HepG2 (cell line): ENCODE measurements around the gene CCN2. TPM values are rescaled to one million over a fixed set of nuclear protein-coding genes. Genes with fewer than 3 reads are reported as not detected.
A peak's percentile ranks its signal among the peaks of the same experiment; 100 is the strongest.

ENCODE experiments used
- DZIP1 ChIP-seq: sonication (generic); formaldehyde crosslinking; IDR thresholded peaks from 2 replicates; pipeline ENCODE4 v1.5.0; 2020; ENCODE audit warnings: mild to moderate bottlenecking, missing genetic modification reagents
- MXD3 ChIP-seq: IDR thresholded peaks from 2 replicates; pipeline ENCODE4 v1.6.1; 2016; ENCODE audit warnings: mild to moderate bottlenecking, missing biosample characterization, missing genetic modification reagents
- NFAT5 ChIP-seq: sonication (generic); formaldehyde crosslinking; IDR thresholded peaks from 2 replicates; pipeline ENCODE4 v1.4.0; 2020; ENCODE audit warnings: missing genetic modification reagents
- NFE2 ChIP-seq: sonication (generic); formaldehyde crosslinking; IDR thresholded peaks from 2 replicates; pipeline ENCODE4 v1.4.0; 2020; ENCODE audit warnings: missing genetic modification reagents
- RORA ChIP-seq: sonication (generic); formaldehyde crosslinking; IDR thresholded peaks from 2 replicates; pipeline ENCODE4 v1.5.0; 2020; ENCODE audit warnings: mild to moderate bottlenecking, missing genetic modification reagents, moderate library complexity
- STAT5B ChIP-seq: sonication (generic); formaldehyde crosslinking; IDR thresholded peaks from 2 replicates; pipeline ENCODE4 v1.4.0; 2020; ENCODE audit warnings: missing genetic modification reagents
- ZFP91 ChIP-seq: sonication (generic); formaldehyde crosslinking; IDR thresholded peaks from 2 replicates; pipeline ENCODE4 v1.9.0; 2022; ENCODE audit warnings: missing genetic modification reagents, mild to moderate bottlenecking, borderline replicate concordance
- ZFY ChIP-seq: sonication (generic); formaldehyde crosslinking; IDR thresholded peaks from 2 replicates; pipeline ENCODE4 v1.4.0; 2020; ENCODE audit warnings: missing genetic modification reagents
- ZNF326 ChIP-seq: sonication (generic); formaldehyde crosslinking; IDR thresholded peaks from 2 replicates; pipeline ENCODE4 v1.4.0; 2020; ENCODE audit warnings: missing genetic modification reagents, borderline replicate concordance
- ZNF512B ChIP-seq: sonication (generic); formaldehyde crosslinking; IDR thresholded peaks from 2 replicates; pipeline ENCODE4 v1.5.1; 2020; ENCODE audit warnings: missing genetic modification reagents, mild to moderate bottlenecking, borderline replicate concordance
- ZNF569 ChIP-seq: sonication (generic); formaldehyde crosslinking; IDR thresholded peaks from 2 replicates; pipeline ENCODE4 v1.5.0; 2020; ENCODE audit warnings: mild to moderate bottlenecking, missing genetic modification reagents, moderate library complexity, borderline replicate concordance
- ZNF747 ChIP-seq: sonication (generic); formaldehyde crosslinking; IDR thresholded peaks from 2 replicates; pipeline ENCODE4 v1.8.1; 2023; ENCODE audit warnings: missing genetic modification reagents, mild to moderate bottlenecking, borderline replicate concordance
- ZNF878 ChIP-seq: sonication (generic); formaldehyde crosslinking; IDR thresholded peaks from 2 replicates; pipeline ENCODE4 v1.8.1; 2023; ENCODE audit warnings: mild to moderate bottlenecking, missing genetic modification reagents, moderate library complexity
- polyA plus RNA-seq, 8 experiments: library from polyadenylated mRNA; depleted of rRNA in 3 of 8; stranded (reverse) in 7 of 8; unstranded in 1 of 8; fragments of >200 nt; fragmentation: Illumina TruSeq in 4 of 8; extraction: Trizol in 4 of 8; gene quantifications; 2 replicates each; pipeline versions ENCODE4 v1.2.1 to v1.2.3, GENCODE V29; 2011 to 2016; ENCODE audit warnings: low read depth in 4 of 8, missing spikeins in 1 of 8, mixed read lengths in 1 of 8; ENCODE audit not compliant: insufficient read depth in 1 of 8
- total RNA-seq, 5 experiments: library from RNA; depleted of rRNA; stranded (reverse); fragments of >200 nt; fragmentation: Illumina TruSeq; extraction: Trizol; gene quantifications; 2 replicates each; pipeline ENCODE4 v1.2.3, GENCODE V29; 2016; ENCODE audit warnings: low read depth in 1 of 5
- TF ChIP-seq, protein P1 (sequence below): sonication (generic); IDR thresholded peaks from 2 replicates; pipeline ENCODE4 v1.6.1; 2016; ENCODE audit warnings: low read depth, borderline replicate concordance

The CCN2 gene
- total and polyA plus RNA-seq, 2 of the 13 experiments (the other 11 are each of a cell fraction or from before 2014, with no cell fraction given): 34.7 to 316 TPM

DNA sequence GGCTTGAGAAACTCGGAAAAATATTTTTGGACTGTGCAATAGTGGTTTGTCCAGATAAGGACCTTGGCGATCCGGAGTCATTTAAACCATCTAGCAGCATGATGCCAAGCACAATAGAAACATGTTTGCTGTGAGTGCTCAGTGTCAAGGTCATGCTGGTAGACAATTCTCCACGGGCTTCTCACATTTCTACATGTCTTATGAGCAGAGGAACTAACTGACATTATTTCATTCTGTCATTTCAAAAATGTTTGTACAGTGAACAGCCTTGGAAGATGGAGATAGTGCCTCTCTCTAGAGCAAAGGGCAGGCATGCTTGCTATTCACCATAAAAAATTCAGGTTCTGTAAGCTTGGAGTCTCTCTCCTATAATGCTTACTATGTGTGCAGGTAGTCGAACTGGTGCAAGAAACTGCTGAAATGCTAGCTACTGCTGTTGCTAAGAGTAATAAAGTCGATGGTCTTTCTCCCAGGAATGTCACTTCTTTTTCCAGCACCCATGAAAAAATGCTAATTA lies 25.4 kb upstream of the CCN2 start (continued):
- no peak for TF ChIP-seq ZNF512B
- TF ChIP-seq ZFP91 (CRISPR knock-in tag): no peak
- TF ChIP-seq ZNF747 (CRISPR knock-in tag): no peak
- no peak for TF ChIP-seq ZNF326 (CRISPR knock-in tag)
- no peak for TF ChIP-seq ZFY
- TF ChIP-seq DZIP1 (CRISPR knock-in tag): no peak
- no peak for TF ChIP-seq NFE2 (CRISPR knock-in tag)
- no peak for TF ChIP-seq MXD3 (CRISPR knock-in tag)
- no peak for TF ChIP-seq RORA (CRISPR knock-in tag)
- no peak for TF ChIP-seq ZNF569 (CRISPR knock-in tag)
- no peak for TF ChIP-seq STAT5B (CRISPR knock-in tag)
- TF ChIP-seq, protein P1, sequence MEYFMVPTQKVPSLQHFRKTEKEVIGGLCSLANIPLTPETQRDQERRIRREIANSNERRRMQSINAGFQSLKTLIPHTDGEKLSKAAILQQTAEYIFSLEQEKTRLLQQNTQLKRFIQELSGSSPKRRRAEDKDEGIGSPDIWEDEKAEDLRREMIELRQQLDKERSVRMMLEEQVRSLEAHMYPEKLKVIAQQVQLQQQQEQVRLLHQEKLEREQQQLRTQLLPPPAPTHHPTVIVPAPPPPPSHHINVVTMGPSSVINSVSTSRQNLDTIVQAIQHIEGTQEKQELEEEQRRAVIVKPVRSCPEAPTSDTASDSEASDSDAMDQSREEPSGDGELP: peak; percentile 29; the same call in 1 of the 2 replicates
- TF ChIP-seq ZNF878 (CRISPR knock-in tag): no peak; the same call in 1 of the 2 replicates
- TF ChIP-seq NFAT5 (CRISPR knock-in tag): no peak
